HG03354 (cell line): ENCODE results near the gene LTF.
"Not testable (repeated sequence)": the region's sequence is repeated elsewhere in the genome, so short reads cannot be mapped to it uniquely, and the experiment has no call there.

Experiments used
- ATAC-seq: cut with Tn5 transposase; IDR thresholded peaks from one replicate; pipeline ENCODE4 v1.9.1; 2021; ENCODE audit warnings: mild to moderate bottlenecking; ENCODE audit not compliant: unreplicated experiment, poor library complexity, severe bottlenecking

LTF gene

DNA sequence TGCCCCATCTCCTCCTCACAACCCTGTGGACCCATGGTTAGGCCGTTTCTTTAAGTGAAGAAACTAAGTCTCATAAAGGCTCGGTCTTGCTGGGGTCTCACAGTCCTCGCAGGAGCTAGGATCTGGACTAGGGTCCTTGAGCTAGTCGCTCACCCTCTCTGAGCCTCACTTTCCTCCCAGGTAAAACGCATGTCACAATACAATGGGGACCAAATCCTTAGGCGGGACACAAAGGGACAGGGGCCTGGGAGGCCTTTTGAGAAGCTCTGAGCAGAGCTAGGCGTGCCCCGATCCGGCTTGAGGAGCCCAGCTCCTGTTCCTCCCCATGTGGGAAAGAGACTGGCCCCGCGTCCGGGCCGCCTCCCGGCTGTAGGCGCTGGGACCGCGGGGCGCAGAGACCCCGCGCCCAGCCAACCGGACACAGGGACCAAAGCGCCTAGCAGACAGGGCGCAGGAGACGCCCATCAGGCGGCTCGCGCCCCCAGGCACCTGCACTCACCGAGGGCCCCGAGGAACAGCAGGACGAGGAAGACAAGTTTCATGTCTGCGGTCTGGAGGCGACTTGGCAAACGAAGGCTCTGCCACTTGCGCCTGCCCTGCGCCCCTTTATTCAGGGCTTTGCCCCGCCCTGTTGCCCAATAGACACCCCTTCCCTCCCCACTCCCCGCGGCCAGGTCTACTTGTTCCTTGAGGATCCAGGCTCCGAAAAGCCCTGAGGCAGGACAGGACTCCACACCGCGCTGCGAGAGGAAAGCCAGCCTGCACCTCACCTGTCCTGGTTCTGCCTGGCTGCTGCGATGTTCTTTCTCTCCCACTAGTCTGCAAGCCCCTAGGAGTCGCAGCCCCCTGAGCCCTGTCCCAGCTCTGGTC, at the start of gene LTF:
TSS of gene LTF (minus strand) at position 580 of the 870 bp plus-strand sequence. CDS start at position 542, 38 bp downstream.
- no peak for ATAC-seq

GRCh38 chr3:46512191-46512749, 47.6 kb upstream of the LTF start:
- ATAC-seq, result no peak

GRCh38 chr3:46509661-46510187, 45.0 kb upstream of the LTF start:
- ATAC-seq, result no peak

- ATAC-seq, result no peak
Observed at GRCh38 chr3:46508850-46509591, 44.3 kb upstream of the LTF start.

- no peak for ATAC-seq
Observed at GRCh38 chr3:46506526-46506925, 41.8 kb upstream of the LTF start.

DNA sequence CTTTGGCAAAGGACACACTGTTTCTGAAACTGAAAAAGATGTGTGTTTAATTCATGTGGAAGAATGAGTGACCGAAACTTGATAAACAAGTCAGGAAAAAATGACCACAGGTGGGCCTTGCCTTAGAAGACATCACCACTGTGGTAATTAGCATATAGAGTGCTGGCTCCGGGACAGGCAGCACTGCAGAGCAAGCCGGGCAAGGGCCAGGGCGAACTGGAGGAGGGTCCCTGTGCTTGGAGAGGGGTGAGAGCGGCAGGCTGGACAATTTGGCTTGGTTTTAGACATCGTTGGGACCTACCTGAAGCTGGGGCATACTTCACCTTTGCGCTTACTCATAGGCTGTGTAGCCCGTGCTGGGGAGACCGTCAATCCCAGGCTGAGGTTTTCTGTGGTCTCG, 41.2 kb upstream of the LTF start:
- ATAC-seq, result no peak

DNA sequence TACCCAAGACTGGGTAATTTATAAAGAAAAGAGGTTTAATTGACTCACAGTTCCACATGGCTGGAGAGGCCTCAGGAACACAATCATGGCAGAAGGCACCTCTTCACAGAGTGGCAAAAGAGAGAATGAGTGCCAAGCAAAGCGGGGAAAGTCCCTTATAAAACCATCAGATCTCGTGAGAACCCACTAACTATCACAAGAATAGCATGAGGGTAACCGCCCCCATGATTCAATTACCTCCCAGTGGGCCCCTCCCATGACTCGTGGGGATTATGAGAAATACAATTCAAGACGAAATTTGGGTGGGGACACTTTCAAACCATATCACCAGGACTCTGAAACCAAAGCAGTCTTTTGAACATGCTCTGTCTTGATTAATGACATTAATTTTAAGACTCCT, 40.1 kb upstream of the LTF start:
- no peak for ATAC-seq

DNA sequence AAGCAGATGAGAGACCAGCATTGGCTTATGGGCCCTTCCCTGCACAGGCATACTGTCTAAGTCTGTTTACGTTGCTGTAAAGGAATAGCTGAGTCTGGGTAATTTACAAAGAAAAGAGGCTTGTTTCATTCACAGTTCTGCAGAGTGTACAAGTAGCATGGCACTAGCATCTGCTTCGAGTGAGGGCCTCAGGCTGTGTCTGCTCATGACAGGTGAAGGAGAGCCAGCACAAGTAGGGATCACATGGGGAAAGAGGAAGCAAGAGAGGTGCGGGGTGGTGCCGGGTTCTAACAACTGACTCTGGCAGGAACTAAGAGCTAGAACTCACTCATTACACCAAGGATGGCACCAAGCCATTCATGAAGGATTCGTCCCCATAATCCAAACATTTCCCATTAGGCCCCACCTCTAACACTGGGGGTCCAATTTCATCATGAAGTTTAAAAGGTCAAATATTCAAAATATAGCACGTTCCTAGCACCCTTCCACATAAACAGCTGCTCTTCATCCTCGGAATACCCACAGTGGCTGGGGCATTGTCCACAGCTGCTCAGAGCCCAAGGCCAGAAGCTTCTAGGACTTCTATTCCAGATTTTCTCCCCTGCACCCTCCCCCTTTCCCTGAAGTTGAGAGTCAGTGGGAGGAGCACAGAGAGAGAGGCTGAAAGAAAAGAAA, 38.6 kb upstream of the LTF start:
- no peak for ATAC-seq

- ATAC-seq, result no peak
Observed at GRCh38 chr3:46501702-46502101, 37.0 kb upstream of the LTF start.

DNA sequence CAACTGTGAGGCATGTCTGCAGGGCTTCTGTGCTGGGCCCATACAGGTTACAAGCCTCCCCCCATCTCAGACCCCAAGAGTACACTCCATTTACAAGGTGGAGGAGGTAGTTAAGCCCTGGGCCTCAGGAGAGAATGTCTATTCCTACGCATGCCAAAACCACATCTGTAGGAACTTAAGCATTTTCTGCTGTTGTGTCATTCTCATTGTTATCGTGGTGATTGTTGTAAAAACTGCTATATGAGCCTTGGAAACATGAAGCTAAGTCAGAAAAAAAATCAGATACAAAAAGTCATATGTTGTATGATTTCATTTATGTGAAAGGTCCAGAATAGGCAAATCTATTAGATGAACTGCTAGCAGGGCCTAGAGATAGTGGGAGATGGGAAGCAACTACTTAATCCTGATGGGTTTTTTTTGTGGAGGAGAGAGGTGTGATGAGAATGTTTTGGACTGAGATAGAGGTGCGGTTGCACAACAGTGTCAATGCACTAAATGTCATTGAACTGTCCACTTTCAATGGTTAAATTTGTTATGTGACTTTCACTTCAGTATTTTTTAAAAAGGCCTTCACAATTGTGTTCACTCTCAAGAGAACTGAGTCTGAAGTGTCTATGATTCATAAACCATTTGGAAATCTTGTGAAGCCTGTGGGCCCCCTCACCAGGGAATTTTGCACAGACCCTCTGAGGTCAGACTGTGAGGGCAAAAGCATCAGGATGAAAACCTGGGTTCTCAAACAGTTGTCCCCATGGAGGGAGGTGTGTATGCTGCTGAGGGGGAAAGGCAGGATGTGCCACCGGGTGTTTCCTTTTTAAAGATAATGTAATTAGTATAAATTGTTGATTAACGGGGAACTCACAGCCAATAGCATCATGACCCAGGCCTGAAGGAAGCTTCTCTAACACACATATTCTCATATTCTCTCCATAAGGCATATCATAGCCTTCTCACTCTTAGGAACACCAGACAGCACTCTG, 36.2 kb upstream of the LTF start:
- no peak for ATAC-seq

DNA sequence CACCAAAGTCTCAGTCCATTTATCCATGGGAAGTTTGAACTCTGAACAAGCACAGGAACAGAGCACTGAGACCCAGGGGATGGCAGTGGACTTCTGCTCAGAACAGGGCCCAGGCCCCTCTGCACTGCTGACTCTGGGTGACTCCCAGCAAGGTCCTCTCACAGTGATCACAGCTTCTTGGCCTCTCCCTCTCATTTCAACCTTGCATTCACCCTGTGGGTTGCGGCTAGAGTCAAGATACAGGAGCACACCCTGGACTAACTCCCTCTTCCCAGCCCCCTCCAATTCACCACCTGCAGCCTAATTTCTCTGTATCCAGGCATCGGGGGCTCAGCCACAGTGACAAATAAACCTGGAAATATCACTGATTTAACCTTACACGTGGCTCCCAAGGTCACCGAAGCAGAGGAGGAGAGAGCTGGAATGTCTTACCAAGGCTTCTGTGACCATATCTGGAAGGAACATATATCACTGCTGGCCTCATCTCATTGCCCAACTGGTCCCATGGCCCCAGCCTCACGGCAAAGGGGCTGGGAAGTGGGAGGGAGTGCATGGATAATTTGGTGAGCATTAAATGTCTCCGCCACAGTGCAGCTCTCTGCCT, 34.3 kb upstream of the LTF start:
- ATAC-seq, result no peak

GRCh38 chr3:46497556-46498265, 33.0 kb upstream of the LTF start, which contains the start of gene RTP3:
RTP3 (plus strand) TSS chr3:46497976; CDS start chr3:46498063, 87 bp downstream.
- ATAC-seq, result no peak

- no peak for ATAC-seq
Observed at GRCh38 chr3:46496746-46497555, 32.2 kb upstream of the LTF start.

- ATAC-seq, result no peak
Observed at GRCh38 chr3:46495901-46496456, 31.3 kb upstream of the LTF start.

DNA sequence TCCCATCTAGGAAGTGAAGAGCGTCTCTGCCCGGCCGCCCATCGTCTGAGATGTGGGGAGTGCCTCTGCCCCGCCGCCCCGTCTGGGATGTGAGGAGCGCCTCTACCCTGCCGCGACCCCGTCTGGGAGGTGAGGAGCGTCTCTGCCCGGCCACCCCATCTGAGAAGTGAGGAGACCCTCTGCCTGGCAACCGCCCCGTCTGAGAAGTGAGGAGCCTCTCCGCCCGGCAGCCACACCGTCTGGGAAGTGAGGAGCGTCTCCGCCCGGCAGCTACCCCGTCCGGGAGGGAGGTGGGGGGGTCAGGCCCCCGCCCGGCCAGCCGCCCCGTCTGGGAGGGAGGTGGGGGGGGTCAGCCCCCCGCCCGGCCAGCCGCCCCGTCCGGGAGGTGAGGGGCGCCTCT, 29.8 kb upstream of the LTF start:
- ATAC-seq, result not testable (repeated sequence)

DNA sequence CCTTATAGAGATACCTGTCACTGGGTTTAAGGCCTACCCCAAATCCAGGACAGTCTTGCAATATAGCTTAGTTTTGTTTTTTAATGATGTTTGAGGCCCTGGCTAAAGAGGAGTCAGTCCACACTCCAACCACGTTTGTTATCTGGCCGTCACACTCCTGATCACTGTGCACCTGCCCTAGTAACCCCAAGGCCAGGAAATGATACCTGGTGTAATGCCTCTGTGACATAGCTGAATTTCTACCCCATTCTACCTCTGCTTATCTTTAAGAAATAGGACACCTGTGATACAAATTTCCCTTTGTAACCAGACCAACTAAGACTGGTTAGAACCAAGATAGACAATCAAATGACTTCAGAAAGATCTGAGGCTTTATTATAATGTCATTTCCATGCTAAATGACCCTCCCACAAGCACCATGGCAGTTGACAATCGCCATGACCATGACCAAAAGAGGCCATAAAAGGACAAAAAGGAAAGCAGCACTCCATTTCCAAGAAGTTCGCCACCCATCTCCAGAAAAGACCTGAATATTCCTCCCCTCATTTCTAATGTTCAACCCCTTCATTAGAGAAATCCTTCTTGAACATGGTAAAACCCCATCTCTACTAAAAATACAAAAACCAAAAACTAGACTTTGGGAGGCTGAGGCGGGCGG, 28.3 kb upstream of the LTF start:
- no peak for ATAC-seq
